Fibroblast of peridontal ligament (primary cell): Measurements from ENCODE around the gene C3orf38.
A peak's percentile ranks its signal among the peaks of the same experiment; 100 is the strongest.
"Not testable (repeated sequence)": the region's sequence is repeated elsewhere in the genome, so short reads cannot be mapped to it uniquely, and the experiment has no call there.

Source experiments
- DNase-seq: peaks from one replicate; pipeline ENCODE4 v3.0.0-alpha.2; 2010; ENCODE audit errors: extremely low read depth

Gene C3orf38

DNA sequence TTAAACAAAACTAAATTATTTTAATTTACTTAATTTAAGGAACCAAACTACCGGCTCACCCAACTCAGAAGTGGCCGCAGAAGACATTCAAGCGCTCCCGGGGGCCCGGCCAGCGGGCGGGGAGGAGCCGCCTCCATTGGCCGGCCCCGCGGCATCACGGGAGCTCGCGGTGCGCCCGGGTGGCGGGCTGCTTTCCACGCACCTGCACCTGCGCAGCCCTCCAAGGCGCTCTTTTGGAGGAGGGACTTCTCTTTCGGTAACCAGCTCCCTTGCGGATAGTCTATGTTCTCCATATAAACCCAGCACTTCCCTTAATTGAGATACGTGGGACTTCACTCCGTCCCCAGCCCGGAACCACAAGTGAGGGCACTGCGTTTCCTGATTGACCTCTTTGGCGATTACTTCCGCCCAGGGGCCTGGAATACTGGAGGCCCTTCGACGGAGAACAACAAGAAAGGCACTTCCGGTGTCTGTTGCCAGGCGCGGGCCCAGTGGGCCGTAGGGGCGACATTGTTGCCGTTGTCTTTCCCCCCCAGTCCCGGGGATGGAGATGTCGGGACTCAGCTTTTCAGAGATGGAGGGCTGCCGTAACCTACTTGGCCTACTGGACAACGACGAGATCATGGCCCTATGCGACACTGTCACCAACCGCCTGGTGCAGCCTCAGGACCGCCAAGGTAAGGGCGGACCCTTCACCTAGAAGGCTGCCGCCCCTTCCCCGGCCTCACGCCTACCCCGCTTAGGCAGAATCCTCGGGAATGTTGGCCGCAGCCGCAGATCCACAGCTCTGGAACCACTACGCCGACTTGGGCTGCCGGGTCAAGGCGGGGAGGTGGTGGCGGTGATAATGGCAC, at the start of gene C3orf38:
Gene C3orf38, plus strand, starts transcription at position 451 of the 854 bp plus-strand sequence. Its CDS starts 94 bp downstream, at position 545.
- peak; percentile 91 for DNase-seq

DNA sequence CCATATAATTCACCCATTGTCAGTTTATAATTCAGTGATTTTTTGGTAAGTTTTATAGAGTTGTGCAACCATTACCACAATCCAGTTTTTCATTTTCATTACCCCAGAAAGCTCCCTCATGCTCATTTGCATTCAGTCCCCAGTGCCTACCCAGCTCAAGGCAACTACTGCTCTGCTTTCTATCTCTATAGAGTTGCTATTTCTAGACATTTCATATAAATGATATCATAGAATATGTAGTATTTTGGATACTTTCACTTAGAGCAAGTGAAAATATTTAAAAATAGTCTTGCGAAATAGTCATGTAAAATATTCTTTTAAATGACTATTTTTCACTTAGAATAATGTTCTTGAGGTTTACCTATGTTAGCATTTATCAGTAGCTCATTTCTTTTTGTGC, 48.6 kb upstream of the C3orf38 start:
- peak; percentile 12 for DNase-seq

DNA sequence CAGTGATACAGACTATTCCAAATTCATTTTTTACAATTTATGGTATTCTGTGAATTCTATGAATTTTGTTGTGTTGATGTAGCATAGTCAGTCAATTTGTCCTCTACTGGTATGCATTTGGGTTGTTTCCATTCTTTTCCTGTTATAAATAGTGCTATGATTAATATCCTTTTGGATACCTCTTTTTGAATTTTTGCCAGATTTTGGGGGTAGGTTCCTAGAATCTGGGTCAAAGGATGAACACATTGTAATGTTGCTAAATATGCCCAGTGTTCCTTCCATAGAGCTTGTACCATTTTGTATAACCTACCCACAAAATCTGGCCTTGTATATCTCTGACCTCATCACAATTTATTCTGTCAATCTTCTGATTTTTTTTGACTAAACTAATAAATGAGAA, 44.4 kb upstream of the C3orf38 start:
- DNase-seq = no peak

DNA sequence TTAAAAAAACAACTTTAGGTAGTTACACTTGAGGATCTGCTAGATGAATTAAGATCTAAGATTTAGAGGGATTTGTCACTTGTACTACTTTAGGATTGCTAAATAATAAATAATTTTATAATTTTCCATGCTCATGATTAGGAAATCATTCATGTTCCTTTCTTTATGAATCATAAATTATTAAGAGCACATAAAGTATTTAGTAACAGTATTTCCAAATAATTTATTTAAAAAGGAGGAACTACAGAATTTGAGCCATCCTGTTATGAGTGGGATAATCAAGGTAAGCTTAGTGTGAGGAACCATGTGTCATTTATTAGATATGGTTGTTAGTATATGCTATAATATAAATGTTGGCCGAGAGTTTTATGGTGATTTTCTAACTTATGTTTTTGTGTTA, 37.5 kb upstream of the C3orf38 start:
- DNase-seq = no peak

DNA sequence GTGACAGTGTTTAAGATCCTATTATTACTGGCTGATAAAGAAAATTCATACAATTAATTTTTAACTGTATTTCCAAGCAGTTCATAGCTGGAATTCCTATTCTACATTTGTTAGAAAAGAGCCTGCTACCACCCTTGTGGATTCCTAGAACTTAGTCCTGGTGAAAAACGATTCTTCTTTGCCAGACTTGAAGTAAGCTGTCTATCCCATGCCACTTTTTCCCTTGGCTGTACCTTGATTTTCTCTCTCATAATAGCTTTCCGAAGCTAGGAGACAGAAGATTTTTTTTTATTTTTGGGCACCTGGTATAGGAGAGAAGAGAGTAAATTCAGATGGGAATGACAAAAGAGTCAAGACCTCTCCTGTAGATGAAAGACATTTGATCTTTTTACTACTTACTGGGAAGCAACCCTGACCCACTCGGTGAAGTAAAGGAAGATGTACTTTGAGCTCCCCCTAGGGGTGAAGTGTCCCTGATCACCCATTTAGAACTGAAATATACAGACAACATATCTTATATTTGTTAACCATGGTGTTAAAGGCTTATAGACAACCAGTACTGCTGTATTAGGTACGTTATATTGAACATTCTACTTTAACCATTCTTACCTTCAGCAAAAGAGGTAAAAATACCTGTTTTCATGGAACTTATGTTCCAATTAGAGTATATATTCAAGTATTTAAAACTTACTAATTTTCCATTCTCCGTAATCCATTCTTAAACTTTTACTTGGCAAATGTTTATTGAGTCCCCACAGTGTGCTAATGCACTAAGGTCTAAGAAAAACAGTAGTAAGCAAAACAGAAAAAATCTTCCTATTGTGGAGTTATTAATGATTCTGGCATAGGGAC, 36.2 kb upstream of the C3orf38 start:
- peak; percentile 84 for DNase-seq

DNA sequence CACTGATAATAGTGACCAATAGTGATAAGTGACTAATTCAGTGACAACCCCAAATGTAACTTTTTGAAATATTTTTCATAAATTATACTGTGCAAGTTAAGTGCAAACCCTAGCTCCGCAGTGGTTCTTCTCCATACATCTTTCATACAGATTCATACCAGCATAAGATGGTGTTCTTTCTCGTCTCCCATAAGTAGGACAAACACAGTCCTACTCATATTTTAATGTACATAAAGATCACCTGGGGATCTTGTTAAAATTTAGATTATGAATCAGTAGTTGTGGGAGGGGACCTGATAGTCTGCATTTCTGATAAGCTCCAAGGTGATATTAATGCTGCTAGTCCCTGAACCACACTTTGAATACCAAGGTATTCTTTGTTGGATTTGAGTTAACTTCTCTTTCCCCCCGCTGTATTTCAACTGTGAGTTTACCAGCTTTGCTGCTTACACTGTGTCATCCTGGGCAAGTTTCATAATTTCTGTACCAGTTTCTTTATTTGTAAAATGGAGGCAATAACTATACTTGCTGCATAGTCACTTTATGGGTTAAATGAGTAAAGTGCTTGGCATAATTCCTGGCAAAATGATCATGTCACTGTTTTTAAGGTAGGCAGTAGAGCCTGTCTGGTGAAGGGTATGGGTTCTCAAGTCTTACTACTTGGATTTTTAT, 34.7 kb upstream of the C3orf38 start:
- DNase-seq = no peak

DNA sequence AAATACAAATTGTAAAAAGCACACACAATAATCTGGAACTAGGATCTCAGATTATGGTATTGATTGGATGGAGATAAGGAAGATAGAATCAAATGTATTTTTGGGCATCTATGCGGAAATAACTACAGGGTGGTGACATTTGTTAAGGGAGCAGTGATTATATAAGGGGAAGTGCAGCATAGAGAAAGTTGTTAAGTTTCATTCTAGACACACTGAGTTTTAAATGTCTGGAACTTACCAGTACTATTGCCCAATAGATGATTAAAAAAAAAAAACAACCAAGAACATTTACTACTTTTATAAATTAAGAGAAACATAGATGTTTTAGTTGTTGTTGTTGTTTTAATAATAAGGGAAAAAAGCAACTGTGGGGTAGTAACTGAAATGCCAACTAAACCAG, 32.1 kb upstream of the C3orf38 start:
- no peak for DNase-seq

DNA sequence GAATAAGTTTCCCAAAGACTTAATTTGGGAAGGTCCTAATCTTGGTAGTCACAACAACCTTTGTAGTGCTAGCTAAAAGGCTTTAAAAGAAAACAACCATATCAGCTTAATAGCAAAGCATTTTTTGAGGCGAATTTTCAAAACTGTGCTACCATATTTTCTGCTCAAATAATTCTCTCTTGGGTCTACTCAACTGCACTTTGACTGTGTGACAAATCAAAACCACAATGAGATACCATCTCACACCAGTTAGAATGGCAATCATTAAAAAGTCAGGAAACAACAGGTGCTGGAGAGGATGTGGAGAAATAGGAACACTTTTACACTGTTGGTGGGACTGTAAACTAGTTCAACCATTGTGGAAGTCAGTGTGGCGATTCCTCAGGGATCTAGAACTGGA, 31.2 kb upstream of the C3orf38 start:
- not testable (repeated sequence) for DNase-seq

DNA sequence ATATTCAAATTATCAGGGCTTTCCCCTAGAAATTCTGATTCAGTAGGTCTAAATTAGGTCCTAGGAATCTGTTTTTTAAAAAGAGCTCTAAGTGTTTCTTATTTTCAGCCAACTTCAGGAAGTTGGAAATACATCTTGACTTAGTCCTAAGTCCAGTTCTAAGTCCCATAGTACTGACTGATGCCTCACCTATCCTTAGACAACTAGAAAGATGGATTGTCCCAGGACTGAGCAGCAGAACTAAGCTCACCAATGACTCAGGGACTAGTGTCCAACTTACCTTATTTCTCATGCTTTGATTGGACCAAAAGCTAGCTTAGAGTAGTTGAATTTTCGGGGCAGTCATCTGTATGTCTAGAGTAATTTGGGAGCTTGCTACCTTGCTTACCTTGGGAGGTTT, 26.2 kb upstream of the C3orf38 start:
- DNase-seq = no peak

DNA sequence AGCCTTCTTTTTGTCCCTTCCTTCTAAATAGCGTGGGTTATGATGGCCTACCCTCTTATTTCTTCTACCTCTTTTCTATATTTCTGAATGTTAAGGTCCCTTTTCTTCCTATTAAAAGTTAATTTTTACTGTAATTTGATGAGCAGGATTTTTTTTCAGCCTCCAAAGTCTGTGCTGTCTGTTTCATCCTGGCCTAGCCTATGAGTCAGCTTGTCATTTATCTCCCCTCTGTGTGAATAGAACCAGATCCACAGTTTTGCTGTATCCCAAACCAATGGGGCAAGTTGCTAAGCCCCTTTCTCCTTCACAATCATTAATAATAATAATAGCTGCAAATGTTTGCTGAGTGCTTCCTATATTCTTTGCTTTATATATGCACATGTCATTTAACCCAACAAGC, 18.1 kb upstream of the C3orf38 start:
- no peak for DNase-seq

DNA sequence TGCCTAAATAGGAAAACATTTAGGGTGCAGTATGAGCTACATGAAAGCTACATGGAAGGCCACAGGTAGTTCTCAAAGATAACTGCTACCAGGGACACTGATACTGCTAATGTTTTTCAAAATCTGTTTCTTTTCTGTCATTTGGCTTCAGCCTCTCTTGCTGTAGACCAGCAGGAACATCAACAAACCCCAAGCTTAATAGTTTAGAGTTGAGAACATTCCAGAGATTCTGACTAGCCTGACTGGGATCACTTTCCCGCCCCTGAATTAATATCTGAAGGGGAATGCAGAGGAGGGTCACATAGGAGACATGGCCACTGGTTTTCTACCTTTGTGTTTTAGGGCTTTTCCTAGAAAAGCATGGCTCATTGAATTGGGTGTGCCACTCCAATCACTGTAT, 16.9 kb upstream of the C3orf38 start:
- DNase-seq = peak; percentile 8

DNA sequence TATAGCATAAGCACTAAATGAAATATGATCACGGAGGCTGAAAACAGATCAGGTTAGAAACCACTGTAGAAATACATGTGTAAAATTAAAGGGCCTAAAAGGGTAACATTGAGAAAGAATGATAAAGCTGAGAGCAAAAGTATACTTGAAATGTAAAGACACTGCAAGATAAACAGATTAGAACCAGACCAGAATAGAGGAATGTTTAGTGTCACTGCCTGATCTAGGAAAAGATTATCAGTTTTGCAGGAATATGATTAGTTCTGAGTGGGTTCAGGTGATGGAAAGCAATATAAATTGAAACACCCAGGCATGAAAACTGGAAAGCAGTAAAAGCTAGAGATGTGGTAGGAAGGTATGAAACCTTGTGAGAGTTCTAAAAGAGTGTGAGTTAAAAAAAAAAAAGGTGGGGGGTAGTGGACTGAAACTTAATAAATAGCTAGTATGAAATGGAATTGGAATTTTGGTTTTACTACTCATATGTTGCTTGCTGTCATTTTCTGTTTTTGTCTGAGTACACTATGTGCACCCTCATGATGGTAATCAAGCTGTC, 16.0 kb upstream of the C3orf38 start:
- DNase-seq = no peak

DNA sequence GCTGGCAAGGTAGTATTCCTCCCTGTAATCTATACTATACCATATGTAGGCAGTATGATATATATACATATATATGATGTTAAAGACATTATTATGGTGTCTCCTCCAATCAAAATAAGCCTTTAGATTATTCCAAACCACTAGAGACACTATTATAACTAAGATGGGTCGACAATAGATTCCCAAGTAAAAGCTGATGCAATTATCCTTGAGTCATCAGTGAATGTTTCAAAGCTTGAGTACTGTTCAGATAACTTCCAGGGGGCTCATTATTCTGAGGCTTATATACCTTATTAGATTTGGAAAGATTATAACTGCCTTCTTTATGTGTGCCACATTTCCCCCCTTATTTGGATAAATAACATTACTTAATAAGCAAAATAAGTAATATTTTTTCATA, 11.9 kb upstream of the C3orf38 start:
- peak; percentile 65 for DNase-seq

DNA sequence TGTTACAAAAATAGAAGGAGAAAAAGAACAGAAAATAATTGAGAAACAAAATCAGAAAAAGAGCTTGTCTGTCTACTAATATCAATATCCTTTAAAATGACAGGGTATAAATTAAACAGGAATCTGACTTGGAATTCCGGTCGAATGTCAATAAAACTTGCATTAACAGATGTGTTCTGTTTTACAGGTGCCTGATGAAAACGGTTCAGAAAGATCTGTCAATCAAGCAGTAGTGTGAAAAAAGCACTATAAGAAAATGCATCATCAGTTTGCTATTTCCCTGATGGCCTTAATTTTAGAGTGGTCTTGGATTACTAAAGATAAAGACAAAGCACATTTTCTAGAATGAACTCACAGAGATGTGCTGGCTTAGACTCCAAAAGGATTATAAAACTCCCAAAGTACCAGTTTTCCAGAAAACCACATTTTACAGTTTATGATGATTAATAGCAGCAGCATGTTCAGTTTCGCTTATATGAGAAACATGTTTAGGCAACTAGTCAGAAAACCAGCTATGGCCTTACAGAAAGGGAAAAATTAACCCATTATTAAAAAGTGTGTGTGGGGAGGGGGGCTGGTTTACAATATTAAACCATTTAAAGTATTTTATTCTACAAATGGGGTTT, 8.2 kb upstream of the C3orf38 start:
- DNase-seq = peak; percentile 89

DNA sequence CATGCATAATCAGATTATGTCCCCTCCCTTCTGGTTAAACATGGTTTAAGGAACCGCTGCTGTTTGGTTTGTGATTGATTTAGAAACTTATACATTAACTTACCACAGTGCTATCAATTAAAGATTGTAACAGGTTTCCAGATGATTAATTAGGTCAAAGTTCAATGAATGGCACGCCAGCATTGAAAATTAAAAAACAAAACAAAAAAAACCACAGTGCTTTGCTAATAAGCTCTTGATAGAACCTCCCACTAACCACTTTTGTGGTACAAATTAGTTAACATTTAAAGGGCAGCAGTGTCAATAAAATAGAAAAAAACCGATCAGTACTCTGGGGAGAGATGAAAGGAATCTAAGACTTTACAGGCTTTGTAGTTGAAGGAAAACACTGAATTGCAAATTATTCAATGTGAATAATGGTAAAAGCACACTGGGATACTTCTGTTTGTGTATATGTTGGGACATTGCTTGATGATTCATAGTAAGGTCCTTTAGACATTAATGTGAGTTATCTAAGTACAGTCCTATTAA, 7.6 kb upstream of the C3orf38 start:
- peak; percentile 54 for DNase-seq

DNA sequence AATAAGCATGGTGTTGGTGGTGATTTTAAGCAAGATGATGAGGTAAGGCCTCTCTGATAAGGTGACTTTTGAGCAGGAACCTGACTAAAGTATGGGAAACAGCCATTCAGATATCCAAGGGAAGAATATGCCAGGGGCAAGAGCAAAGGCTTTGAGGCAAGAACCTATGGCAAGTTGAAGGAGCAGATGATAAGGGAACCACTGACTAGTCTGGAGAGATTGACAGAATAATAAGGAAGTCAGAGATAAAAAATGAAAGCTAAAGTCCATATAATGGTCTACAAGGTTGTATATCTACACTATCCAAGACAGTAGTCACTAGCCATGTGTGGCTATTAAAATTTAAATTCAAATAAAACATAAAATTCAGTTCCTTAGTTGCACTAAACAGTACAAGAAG, 2.5 kb upstream of the C3orf38 start:
- no peak for DNase-seq

DNA sequence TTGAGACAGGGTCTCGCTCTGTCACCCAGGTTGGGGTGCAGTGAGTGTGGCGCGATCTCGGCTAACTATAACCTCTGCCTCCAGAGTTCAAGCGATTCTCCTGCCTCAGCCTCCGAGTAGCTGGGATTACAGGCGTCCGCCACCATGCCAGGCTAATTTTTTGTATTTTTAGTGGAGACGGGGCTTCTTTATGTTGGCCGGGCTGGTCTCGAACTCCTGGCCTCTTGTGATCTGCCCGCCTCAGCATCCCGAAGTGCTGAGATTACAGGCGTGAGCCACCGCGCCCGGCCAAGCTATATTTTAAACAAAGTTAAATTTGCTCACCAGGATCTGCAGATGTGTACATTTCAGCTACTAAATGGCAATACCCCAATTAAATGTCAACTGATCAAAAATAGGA, 1.1 kb upstream of the C3orf38 start:
- DNase-seq = no peak

DNA sequence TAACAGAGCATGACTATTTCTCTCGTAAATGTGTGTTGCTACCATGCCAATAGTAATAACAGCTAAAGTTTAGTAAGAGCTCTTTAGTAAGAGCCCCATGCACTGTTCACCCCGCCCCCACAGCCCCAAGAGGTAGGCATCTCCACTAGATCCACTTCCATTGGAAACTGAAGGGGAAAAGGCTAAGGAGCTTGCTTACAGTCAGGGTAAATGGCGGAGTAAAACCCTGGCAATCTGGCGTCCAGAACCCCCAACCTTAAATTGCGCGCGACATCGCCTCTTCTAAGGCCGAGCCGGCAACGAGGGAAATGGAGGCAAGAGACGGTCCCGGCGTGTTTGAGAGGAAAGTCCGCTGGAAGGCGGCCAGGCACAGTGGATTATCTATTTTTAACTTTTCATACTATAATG, 654 bp upstream of the C3orf38 start:
- DNase-seq = no peak

DNA sequence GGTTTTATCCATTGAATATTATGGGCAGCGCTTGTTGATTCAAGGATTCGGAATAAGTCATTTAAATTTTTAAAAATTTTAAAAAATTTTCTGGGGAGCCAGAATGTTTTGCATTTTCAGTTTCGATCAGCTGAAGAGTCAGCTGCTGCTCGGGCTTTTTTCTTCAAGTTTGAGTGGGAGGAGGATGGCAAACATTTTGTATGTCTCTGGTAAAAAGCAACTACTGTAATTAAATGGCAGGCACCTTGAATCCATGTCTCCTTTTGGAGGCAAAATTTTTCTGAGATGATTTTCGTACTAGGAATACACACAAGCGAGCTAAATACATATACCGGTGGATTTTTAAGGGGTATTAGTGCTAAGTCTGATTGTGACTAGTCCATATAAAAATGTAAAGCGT, 612 bp downstream of the C3orf38 start:
- DNase-seq = peak; percentile 37

DNA sequence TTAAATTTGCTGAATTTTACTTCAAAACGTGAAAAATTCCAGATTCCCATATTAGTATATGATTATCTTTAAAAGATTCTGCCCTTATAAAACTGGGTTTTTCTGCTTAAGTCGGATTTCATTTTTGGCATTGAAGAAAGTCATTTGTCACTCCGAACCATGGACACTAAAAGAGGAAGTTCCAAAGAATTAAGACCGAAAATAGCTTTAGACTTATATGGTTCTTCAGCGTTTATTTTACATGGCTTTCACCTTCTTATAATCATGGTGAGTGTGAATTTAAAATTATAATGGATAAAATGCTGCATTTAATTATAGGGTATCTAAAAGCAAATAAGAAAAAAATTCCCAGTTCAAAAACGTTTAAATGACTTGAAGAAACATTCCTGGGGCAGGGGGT, 1.0 kb downstream of the C3orf38 start:
- DNase-seq = peak; percentile 10

DNA sequence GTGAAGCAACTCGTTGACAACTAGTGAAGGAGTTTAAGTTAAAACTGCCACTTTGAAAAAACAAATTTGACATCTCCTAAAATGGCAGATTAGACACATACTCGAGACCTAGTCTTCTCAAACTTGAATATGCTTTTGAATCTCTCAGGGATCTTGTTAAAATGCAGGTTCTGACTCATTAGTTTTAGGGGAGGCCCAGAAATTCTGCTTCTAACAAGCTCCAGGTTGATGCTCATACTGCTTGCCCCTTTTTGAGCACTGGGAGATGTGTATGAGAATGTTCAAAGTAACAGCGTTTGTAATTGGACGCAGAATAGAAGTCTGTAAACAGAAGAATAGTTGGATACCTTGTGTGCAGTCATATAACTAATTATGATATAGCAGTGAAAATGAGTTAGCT, 1.6 kb downstream of the C3orf38 start:
- peak; percentile 52 for DNase-seq
